Fibroblast of lung (primary cell): Measurements from ENCODE around the gene RNF7.

Experiments used
- EZH2 ChIP-seq: IDR thresholded peaks from 2 replicates; pipeline ENCODE4 v1.5.1; 2012; ENCODE audit warnings: low read length, control low read depth, mild to moderate bottlenecking; ENCODE audit errors: missing control alignments
- TF ChIP-seq, protein P1 (sequence below), 2 donors: IDR thresholded peaks in 1 of 2; conservative IDR thresholded peaks in 1 of 2; 1 replicate in 1 of 2; 2 replicates in 1 of 2; pipeline ENCODE4 v1.5.1; 2011 to 2012; ENCODE audit warnings: low read length in 2 of 2, control low read depth in 1 of 2, inconsistent platforms in 1 of 2, low read depth in 1 of 2, mild to moderate bottlenecking in 1 of 2

DNA sequence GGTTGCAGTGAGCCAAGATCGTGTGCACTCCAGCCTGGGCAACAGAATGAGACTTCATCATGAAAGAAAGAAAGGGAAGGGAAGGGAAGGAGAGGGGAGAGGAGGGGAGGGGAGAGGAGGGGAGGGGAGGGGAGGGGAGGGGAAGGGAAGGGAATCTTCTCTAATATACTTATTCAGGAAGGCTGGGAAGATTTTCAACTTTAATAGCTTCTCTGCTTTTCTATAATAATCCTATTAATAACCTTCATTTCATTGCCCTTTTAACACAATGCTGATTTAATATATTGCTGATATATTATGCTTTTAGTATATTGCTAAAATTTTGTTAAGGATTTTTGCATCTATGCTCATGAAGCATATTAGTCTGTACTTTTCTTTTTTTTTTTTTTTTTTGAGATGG is 23.4 kb upstream of the RNF7 start:
- TF ChIP-seq, protein P1, sequence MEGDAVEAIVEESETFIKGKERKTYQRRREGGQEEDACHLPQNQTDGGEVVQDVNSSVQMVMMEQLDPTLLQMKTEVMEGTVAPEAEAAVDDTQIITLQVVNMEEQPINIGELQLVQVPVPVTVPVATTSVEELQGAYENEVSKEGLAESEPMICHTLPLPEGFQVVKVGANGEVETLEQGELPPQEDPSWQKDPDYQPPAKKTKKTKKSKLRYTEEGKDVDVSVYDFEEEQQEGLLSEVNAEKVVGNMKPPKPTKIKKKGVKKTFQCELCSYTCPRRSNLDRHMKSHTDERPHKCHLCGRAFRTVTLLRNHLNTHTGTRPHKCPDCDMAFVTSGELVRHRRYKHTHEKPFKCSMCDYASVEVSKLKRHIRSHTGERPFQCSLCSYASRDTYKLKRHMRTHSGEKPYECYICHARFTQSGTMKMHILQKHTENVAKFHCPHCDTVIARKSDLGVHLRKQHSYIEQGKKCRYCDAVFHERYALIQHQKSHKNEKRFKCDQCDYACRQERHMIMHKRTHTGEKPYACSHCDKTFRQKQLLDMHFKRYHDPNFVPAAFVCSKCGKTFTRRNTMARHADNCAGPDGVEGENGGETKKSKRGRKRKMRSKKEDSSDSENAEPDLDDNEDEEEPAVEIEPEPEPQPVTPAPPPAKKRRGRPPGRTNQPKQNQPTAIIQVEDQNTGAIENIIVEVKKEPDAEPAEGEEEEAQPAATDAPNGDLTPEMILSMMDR (conservative IDR thresholded peaks at IDR 0.05 in 1 of 2, IDR thresholded peaks at IDR 0.05 in 1 of 2; ENCODE audit: low read depth in 1 of 2, low read length in 2 of 2) = no peak
- no peak for TF ChIP-seq EZH2
